Activated CD4-positive, alpha-beta T cell treated with anti-CD3 and anti-CD28 coated beads for 1 hour (primary cell): ENCODE results near the gene TPCN1.

Source experiments
- DNase-seq: peaks from one replicate; pipeline ENCODE4 v3.0.0-alpha.2; 2020

The TPCN1 gene

GRCh38 chr12:113291586-113291985 lies 70.3 kb downstream of the TPCN1 start:
- no peak for DNase-seq

GRCh38 chr12:113292091-113292490 lies 70.8 kb downstream of the TPCN1 start:
- DNase-seq, result no peak

GRCh38 chr12:113292547-113292946 lies 71.3 kb downstream of the TPCN1 start:
- no peak for DNase-seq

- DNase-seq, result no peak
Observed at GRCh38 chr12:113293100-113293499, 71.8 kb downstream of the TPCN1 start.

GRCh38 chr12:113295886-113296556 lies 74.8 kb downstream of the TPCN1 start:
- no peak for DNase-seq

GRCh38 chr12:113296557-113297213 lies 75.4 kb downstream of the TPCN1 start:
- no peak for DNase-seq

GRCh38 chr12:113297214-113297587 lies 75.9 kb downstream of the TPCN1 start:
- DNase-seq, result no peak

- DNase-seq, result no peak
Observed at GRCh38 chr12:113297621-113298471, 76.6 kb downstream of the TPCN1 start.

- no peak for DNase-seq
Observed at GRCh38 chr12:113298472-113298817, 77.2 kb downstream of the TPCN1 start.

- no peak for DNase-seq
Observed at GRCh38 chr12:113298861-113299545, 77.7 kb downstream of the TPCN1 start.

GRCh38 chr12:113299619-113300237 lies 78.5 kb downstream of the TPCN1 start:
- DNase-seq, result no peak

- DNase-seq, result no peak
Observed at GRCh38 chr12:113301811-113302210, 80.5 kb downstream of the TPCN1 start.

- DNase-seq, result no peak
Observed at GRCh38 chr12:113302466-113302865, 81.2 kb downstream of the TPCN1 start.

- no peak for DNase-seq
Observed at GRCh38 chr12:113302886-113303640, 81.8 kb downstream of the TPCN1 start.

- no peak for DNase-seq
Observed at GRCh38 chr12:113305281-113305856, 84.1 kb downstream of the TPCN1 start.

- no peak for DNase-seq
Observed at GRCh38 chr12:113306382-113306781, 85.1 kb downstream of the TPCN1 start.

- DNase-seq, result no peak
Observed at GRCh38 chr12:113310489-113310888, 89.2 kb downstream of the TPCN1 start.

GRCh38 chr12:113314121-113314529 lies 92.9 kb downstream of the TPCN1 start:
- no peak for DNase-seq

- no peak for DNase-seq
Observed at GRCh38 chr12:113315358-113315757, 94.1 kb downstream of the TPCN1 start.

GRCh38 chr12:113316155-113316554 lies 94.9 kb downstream of the TPCN1 start:
- no peak for DNase-seq

GRCh38 chr12:113317122-113317521 lies 95.9 kb downstream of the TPCN1 start:
- no peak for DNase-seq
